NOMO-1 (cell line): Measurements from ENCODE around the gene TLR4.

ENCODE experiments used
- DNase-seq, 2 experiments: peaks; one replicate each; lab custom pipeline; 2025; ENCODE audit not compliant: unreplicated experiment in 2 of 2; lab: John Stamatoyannopoulos, UW

TLR4 gene

GRCh38 chr9:117704024-117704575, at the start of gene TLR4:
Gene TLR4, plus strand, starts transcription at chr9:117704403. Its CDS starts 70 bp downstream, at chr9:117704473.
- DNase-seq, result peak; percentile 92 to 99

- no peak for DNase-seq
These were observed 48.2 kb upstream of the TLR4 start for GRCh38 chr9:117656002-117656401.

GRCh38 chr9:117662651-117663050, 41.6 kb upstream of the TLR4 start:
- no peak for DNase-seq

- no peak for DNase-seq
These were observed 39.8 kb upstream of the TLR4 start for GRCh38 chr9:117664419-117664818.

DNA sequence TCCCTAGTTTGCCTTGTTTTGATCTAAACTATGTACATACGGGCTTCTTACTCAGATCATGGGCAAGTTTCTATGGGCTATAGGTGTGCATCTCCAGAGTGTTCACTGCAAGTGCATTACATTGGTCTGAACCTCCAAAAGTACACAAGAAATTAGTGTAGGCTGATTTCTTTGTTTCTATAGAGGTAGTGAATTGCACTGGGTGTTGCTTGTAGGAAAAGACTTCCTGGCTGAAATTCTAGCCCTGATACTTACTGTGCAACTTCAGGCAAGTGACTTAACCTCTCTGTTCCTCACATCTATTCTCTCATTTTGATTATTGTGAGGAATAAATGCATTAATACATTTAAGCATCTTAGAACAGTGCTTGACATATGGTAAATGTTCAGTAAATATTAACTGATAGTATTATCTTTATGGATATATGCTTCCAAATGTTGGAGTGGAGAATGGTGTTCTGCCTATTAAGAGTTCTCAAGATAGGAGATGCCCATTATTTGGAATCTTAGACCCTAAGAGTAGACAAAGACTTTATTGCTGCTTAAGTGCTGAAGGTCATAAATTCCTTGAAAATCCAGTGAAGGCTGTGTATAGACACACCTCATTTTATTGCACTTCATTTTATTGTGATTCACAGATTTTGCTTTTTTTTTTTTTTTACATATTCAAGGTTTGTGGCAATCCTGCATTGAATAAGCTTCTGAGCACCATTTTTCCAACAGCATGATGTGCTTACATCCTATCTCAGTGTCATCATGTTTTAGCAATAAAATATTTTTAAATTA, 38.4 kb upstream of the TLR4 start:
- DNase-seq, result no peak

DNA sequence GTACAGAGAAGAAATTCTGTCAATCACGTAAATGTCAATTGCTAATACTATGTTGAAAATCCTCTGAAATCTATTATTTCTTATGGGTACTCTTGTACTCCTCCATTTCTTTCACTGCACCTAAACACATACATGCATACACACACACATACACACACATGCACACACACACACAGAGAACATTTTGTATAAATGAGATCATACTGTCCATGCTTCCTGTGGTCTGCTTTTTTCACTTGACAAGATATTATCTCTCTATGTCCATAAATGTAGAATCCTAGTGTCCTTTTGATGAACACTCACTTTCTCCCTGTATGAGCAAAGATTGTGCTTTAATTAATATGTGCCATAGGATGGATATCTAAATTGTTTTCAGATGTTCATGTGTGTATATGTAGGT, 32.7 kb upstream of the TLR4 start:
- DNase-seq, result no peak

- DNase-seq, result no peak
These were observed 31.8 kb upstream of the TLR4 start for GRCh38 chr9:117672369-117672768.

GRCh38 chr9:117677572-117677971, 26.6 kb upstream of the TLR4 start:
- peak in 1 of 2 experiments; percentile 13 for DNase-seq

- DNase-seq, result no peak
These were observed 25.3 kb upstream of the TLR4 start for GRCh38 chr9:117678871-117679270.

DNA sequence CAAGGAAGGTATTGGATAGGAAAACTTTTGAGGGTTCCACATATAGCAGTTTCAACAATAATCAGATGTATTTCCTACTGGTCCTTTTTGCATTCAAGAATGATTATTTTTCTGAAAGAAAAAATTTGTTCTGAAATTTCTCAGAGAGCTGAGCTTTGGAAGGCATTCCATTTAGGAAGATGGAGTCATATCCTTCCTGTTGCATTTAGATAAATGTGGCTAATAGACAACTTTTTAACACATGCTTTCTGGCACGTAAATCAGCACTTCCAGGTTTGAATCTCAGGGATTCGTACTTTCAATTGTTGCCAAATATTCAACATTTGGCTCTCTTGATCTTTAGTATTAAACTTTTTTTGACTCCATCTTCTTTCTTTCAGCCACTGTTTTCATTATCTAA, 24.8 kb upstream of the TLR4 start:
- DNase-seq, result no peak

DNA sequence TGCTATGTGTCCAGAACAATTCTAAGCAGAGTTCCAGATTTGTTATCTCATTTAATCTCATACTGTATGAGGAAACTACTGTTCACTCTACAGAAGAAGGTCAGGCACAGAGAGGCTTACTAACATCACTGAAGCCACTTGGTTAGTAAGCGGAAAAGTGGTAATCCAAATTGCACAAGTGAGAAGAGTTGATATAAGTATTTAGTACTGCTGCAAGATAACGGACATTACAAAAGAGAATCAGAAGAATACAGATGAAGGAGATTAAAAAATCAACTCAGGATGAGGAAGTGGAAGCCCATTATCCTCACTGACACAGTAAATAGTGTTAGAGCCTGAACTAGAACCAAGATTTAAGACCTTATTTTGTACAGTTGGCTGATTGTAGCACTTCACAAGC, 22.3 kb upstream of the TLR4 start:
- peak in 1 of 2 experiments; percentile 20 for DNase-seq

DNA sequence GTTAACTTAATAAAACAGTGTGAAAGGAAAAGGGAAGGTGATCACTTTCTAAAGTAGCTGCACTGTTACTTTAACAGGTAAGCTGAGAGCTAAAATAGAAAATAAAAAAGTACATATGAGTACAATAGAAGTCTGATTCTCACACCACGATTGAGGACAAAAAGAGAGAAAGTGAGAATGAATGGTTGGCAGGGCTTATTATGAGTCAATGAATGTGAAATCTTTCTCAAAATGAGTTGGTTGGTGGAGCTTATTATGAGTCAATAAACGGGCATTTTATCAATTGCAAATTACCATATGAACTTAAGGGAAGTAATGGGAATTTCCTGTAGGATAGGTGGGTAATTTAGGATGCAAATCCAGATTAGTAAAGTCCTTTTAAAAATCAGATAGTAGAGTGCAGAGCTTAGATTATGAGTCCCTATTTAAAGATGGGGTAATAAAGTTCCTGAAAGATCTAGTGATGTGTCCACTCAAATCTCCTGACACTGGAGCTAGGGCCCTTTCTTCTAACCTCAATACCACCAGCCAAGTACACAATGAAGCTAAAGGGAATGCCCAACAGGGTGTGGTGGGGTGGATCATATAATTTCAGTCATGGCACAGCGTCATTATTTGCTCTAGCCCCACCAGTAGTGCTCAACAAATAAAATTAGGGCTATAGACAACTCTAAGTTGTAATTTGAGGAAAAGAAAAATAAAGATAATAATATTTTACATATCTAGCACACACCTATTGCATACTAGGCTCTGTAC, 21.1 kb upstream of the TLR4 start:
- no peak for DNase-seq

DNA sequence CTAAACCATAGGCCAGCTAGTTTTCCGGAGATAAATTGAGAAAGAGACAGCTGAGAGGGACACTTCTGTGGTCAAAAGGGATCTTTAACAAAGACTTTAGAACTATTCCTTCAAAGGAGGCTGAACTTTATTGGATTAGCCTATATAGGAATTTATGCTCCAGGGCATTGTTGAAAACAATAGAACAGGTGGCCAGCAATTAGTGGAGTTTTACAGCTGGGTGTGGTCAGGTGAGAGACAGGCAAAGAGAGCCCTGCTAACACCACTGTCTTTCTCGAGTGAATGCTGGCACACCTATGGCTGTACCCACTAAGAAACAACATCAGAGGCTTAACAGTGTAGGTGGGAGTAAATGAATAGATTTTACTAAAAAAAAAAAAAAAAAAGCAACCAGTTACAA, 16.7 kb upstream of the TLR4 start:
- DNase-seq, result no peak

- no peak for DNase-seq
These were observed 12.8 kb upstream of the TLR4 start for GRCh38 chr9:117691367-117691766.

DNA sequence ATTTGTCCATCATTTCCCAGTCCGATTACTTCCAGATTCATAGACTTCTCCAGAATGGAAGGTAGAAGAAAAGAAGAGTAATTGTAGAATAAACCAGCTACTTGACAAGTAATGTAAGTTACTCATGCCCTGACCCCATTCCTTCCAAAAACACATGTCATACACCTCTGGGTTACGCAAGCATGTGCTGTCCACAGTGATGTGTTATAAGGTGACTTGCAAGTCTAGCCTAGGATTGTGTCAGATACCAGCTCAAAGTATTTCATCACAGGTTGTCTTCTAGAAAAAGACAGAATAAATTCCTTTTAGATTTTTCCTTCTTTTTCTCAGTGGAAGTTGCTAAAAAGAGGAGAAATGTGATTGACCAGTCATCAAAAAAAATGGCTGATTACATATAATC, 8.0 kb upstream of the TLR4 start:
- peak; percentile 72 to 88 for DNase-seq

- DNase-seq, result no peak
These were observed 7.2 kb upstream of the TLR4 start for GRCh38 chr9:117697046-117697445.

DNA sequence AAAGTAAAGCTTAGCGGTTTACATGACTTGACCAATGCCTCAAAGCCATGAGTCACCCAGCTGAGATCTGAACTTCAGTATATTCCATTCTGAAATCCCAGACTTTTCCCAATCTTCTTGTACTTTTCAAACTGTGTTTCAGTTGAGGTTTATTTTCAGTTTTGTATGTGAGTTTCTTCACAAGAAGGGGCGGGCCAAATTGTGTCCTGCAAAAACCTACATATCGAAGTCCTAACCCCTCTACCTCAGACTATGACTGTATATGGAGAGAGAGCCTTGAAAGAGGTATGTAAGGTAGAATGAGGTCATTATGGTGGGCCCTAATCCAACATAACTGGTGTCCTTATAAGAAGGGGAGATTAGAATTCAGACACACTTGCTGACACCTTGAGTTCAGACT, 666 bp upstream of the TLR4 start:
- no peak for DNase-seq

DNA sequence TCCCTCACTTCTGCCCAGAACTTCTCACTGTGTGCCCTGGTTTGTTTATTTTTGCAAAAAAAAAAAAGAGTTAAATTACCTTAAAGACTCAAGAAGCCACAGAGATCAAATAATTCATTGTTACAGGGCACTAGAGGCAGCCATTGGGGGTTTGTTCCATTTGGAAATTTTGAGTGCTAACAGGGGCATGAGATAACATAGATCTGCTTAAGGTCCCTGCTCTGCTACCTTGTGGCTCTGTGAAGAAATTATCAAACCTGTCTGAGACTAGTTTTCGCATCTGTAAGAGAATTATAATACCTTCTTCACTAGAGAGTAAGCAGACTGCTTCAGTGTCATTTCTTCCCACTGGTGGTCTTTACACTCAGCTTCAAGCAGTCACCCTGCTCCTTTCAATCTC, 394 bp downstream of the TLR4 start:
- DNase-seq, result peak in 1 of 2 experiments; percentile 13

DNA sequence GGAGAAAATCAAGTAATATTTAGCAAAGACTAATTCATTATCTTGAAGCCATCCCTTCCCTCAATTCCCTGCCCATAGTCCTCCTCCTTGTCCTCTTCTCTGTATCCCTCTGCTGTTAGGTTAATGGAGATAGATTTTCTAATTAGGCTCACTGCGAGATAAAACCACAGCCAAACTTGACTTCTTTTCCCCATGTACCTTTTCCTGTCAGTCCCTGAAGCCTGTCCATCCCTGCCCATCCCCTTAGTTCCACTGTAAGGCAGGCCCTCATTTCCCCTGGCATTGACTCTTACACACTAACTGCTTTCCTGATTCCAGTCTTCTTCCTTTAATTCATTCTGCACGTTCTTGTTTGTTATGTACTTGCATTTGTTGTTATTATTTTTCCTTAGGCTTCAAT, 1.2 kb downstream of the TLR4 start:
- DNase-seq, result no peak

- peak in 1 of 2 experiments; percentile 12 for DNase-seq
These were observed 2.4 kb downstream of the TLR4 start for GRCh38 chr9:117706421-117707116.

- DNase-seq, result no peak
These were observed 3.4 kb downstream of the TLR4 start for GRCh38 chr9:117707561-117707960.
